22Rv1 (cell line): Measurements from ENCODE around the gene PRDM16.

Experiments used
- CTCF ChIP-seq: fragments of 450-650 bp; IDR thresholded peaks from 2 replicates; pipeline ENCODE4 v1.5.1; 2017; ENCODE audit warnings: mild to moderate bottlenecking
- ZFX ChIP-seq: fragments of 450-650 bp; IDR thresholded peaks from 2 replicates; pipeline ENCODE4 v1.6.1; 2017; ENCODE audit warnings: antibody characterized with exemption, borderline replicate concordance

DNA sequence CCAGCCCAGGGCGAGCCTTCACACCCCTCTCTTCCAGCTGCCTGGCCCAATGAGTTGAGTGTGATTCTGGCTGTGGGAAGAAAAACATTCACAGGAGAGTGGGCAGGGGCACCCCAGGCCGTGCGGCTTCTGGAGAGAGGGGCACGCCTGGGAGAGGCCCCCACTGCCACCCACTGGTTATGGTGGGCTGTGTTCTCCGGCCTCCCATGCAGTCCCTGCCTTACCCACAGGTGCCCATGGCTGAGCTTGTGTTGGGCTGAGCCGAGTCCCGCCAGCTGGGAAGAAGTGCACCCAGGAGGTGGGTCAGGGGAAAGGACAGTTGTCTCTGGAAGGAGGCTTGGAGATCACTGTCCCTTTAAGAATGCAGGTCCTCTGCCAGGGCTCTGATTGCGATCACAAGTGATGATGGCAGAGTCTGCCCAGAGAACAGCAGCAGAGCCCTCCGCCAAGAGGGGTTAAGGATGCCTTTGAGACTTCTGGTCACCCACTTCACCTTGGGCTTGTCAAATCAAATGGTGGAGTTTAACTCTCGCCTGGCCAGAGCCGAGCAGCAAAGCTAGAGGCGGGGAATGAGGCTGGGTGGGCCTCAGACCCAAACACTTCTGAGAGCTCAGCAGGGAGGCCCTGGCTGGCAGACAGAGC lies 260.8 kb downstream of the PRDM16 start:
- TF ChIP-seq CTCF (no peak), ZFX (no peak)
